SU-DHL-6 (cell line): ENCODE data around the gene RASL11A.

Experiments
- EZH2phosphoT487 ChIP-seq: fragments of 200-600 bp; sonication (generic), shearing (Covaris generic); conservative IDR thresholded peaks from 2 replicates; pipeline ENCODE4 v1.6.1; 2018; ENCODE audit warnings: mild to moderate bottlenecking, antibody characterized with exemption, low read length, moderate library complexity, mixed read lengths
- TF ChIP-seq, protein P1 (sequence below): fragments of 200-600 bp; sonication (generic); IDR thresholded peaks from one replicate; pipeline ENCODE4 v1.5.1; 2017; ENCODE audit warnings: antibody characterized with exemption, mild to moderate bottlenecking, low read length, moderate library complexity; ENCODE audit not compliant: insufficient read depth, poor library complexity, severe bottlenecking

DNA sequence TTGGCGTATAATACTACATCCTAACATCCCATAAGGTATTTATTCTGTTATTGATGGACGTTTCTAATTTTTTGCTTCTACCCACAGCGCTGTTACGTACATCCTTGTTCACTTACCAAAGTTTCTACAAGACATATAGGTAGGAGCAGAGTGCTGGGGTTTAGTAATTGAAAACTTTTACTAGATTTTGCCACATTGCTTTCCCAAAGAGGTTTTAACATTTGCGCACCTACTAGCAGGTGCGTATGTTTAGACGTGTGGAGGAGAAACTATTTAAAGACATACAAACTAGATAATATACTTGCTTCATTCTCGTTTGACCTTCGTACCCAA lies 19.8 kb upstream of the RASL11A start:
- TF ChIP-seq, protein P1, sequence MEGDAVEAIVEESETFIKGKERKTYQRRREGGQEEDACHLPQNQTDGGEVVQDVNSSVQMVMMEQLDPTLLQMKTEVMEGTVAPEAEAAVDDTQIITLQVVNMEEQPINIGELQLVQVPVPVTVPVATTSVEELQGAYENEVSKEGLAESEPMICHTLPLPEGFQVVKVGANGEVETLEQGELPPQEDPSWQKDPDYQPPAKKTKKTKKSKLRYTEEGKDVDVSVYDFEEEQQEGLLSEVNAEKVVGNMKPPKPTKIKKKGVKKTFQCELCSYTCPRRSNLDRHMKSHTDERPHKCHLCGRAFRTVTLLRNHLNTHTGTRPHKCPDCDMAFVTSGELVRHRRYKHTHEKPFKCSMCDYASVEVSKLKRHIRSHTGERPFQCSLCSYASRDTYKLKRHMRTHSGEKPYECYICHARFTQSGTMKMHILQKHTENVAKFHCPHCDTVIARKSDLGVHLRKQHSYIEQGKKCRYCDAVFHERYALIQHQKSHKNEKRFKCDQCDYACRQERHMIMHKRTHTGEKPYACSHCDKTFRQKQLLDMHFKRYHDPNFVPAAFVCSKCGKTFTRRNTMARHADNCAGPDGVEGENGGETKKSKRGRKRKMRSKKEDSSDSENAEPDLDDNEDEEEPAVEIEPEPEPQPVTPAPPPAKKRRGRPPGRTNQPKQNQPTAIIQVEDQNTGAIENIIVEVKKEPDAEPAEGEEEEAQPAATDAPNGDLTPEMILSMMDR, result no peak
- no peak for TF ChIP-seq EZH2phosphoT487
